Effector memory CD4-positive, alpha-beta T cell (primary cell): Measurements from ENCODE around the gene ASTN1.

Source experiments
- DNase-seq, 3 donors: peaks; one replicate each; pipeline ENCODE4 v3.0.0-alpha.2; 2020
- H3K27ac ChIP-seq: 2 replicates; pipeline ENCODE4 v1.7.0; 2013; ENCODE audit warnings: mild to moderate bottlenecking, low read length, moderate library complexity; ENCODE audit not compliant: insufficient read depth, poor library complexity, severe bottlenecking
- H3K27me3 ChIP-seq: replicated peaks from 2 replicates; pipeline ENCODE4 v1.7.0; 2013; ENCODE audit warnings: mild to moderate bottlenecking, low read length; ENCODE audit not compliant: insufficient read depth, control insufficient read depth, poor library complexity, severe bottlenecking
- H3K36me3 ChIP-seq: 2 replicates; pipeline ENCODE4 v1.7.0; 2013; ENCODE audit warnings: mild to moderate bottlenecking, low read length, moderate library complexity; ENCODE audit not compliant: control insufficient read depth, insufficient read depth
- H3K4me1 ChIP-seq: 2 replicates; pipeline ENCODE4 v1.7.0; 2013; ENCODE audit warnings: low read length, mild to moderate bottlenecking; ENCODE audit not compliant: control insufficient read depth, insufficient read depth, poor library complexity, severe bottlenecking
- H3K4me3 ChIP-seq: 2 replicates; pipeline ENCODE4 v1.7.0; 2013; ENCODE audit warnings: low read length, low read depth, mild to moderate bottlenecking; ENCODE audit not compliant: insufficient read depth, poor library complexity, severe bottlenecking
- H3K9me3 ChIP-seq: 2 replicates; pipeline ENCODE4 v1.7.0; 2013; ENCODE audit warnings: mild to moderate bottlenecking, low read length, moderate library complexity; ENCODE audit not compliant: control insufficient read depth

Gene ASTN1

DNA sequence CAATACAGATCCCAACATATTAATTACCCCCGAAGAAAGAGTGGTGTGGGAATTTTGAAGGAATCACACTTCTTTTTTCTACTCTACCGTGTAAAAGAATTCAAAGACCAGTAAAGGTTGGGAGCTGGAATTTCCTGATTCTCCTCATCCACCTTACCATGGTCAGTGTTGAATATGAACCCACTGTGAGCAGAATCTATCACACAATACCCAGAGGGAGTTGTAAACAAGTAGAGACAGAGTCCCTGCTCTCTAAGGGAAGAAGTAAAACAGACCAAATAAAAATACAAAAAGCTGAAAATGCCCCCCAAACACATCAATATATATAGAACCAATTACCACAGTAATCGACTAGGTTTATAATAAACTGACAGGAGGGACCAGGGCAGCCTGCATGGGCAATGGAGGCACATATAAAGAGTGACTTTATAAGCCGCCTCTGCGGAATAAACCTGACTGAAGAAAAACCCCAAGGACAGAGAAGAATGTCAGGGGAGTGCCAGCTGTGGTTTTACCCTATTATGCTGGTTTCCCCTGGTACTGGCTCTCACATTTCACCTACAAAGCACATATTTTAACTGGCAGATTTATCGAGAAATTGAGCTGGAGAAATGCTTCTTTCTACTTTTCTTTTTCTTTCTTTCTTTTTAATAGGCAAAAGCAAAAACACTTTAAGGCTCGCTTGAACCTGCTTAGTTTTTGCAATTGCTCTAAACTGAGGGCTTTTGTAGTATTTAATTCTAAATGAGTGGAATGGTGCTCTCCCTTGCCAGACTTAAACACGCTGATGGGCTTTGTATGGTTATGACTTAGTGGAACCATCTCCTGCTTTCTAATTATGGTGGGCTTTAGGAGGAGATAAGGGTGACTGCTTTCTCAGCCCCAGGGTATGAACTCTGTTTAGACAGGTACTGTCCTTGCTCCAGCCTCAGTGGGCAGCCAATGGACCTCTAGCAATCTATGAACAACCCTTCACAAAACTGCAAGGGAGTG, 244.8 kb downstream of the ASTN1 start:
- Histone ChIP-seq H3K27me3 (no peaks in the 10 kb centered on the region), H3K27ac (no peak overlapping the region), H3K4me1 (no peaks in the 10 kb centered on the region), H3K36me3 (no peaks in the 10 kb centered on the region), H3K4me3 (no peak overlapping the region), H3K9me3 (no peaks in the 10 kb centered on the region)
- no peak for DNase-seq

DNA sequence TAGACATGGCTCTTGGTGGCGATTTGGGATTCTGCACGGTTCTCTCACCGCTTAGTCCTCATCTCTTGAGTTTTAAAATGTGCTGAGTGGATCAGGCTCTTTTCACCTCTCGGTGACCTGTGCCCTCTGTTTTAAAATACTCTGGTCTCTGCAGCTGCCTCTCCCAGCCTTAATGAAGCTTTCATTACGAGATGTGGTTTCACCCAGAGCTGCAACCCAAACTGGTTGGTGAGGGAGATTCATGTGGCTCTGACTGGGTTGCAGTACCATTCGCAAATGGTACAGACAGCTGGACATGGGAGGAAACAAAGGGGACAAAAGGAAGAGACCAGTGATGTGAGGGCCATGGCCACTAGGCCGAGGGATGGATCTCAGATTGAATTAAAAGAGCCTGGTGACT, 258.9 kb downstream of the ASTN1 start:
- no peak for DNase-seq
- Histone ChIP-seq H3K4me3 (no peak overlapping the region), H3K4me1 (no peaks in the 10 kb centered on the region), H3K27ac (no peak overlapping the region), H3K9me3 (no peaks in the 10 kb centered on the region), H3K36me3 (no peaks in the 10 kb centered on the region), H3K27me3 (no peaks in the 10 kb centered on the region)

DNA sequence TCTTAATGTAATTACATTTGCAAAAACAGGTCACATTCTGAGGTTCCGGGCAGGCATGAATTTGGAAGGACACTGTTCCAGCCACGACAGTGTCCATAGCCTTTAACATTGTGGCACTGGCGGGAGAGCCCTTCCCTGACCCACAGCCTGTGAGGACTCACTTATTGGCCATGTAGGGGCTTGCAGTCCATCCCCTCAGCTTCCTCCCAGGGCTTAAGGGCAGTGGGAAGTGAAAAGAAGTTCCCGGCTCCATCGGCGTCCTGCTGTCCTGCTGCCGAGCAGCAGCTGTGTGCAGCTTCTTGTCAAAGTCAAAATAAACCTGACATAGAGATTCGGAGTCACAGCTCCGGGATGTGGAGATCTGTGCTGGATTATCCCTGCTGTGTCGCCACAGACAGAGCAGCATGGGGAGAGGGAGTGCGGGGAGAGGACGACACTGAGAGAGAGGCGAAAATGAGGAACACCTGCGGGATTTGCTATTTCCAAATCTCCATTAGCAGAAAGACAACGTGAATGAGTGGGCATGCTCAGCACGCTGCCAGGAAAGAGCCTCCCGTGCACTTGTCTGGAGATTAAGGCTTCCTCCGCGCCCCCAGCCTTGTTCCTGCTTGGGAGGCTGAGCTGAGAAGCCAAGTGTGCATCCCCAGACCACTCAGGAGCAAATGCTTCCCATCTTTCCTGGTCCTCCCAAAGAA, 260.3 kb downstream of the ASTN1 start:
- Histone ChIP-seq H3K36me3 (no peaks in the 10 kb centered on the region), H3K4me3 (no peak overlapping the region), H3K9me3 (no peaks in the 10 kb centered on the region), H3K27ac (no peak overlapping the region), H3K4me1 (no peaks in the 10 kb centered on the region), H3K27me3 (no peaks in the 10 kb centered on the region)
- DNase-seq = no peak

DNA sequence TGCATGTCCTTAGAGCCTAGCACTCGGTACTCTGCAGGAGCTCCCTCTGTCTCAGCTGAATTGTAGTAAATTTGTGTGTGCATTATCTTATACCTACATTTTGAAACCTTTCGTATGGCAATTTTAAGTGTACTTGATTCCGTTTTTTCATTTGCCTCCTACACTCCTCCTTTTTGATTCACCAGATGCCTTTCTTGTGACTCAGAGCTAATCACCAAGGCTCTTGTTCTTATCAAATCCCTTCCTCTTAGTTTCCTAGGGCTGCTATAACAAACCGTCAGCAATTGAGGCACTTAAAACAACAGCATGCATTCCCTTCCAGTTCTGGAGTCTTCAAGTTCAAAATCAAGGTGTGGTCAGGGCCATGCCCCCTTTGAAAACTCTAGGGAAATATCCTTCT, 261.0 kb downstream of the ASTN1 start:
- Histone ChIP-seq H3K9me3 (no peaks in the 10 kb centered on the region), H3K4me1 (no peaks in the 10 kb centered on the region), H3K4me3 (no peak overlapping the region), H3K36me3 (no peaks in the 10 kb centered on the region), H3K27ac (no peak overlapping the region), H3K27me3 (no peaks in the 10 kb centered on the region)
- no peak for DNase-seq

DNA sequence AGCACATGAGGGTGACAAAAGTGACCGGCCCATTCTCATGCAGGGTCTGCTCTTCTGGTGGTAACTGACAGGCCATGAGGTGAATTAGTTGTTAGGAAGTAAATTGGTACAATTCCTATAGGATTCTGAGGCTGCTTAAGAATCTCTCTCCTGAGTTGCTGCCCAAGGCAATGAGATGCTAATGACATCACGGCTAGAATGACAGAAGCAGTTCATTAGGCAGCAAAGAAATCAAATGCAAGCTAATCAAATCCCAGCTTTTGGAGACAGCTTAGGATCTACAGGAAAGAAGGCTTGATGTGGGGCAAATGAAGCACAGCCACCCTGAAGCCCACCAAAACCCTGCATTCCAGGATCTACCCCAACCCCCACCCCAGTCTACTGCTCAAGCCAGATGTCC, 265.2 kb downstream of the ASTN1 start:
- no peaks in the 10 kb centered on the region for H3K27me3 ChIP-seq
- DNase-seq = no peak
- H3K9me3 ChIP-seq = no peaks in the 10 kb centered on the region
- no peak overlapping the region for H3K4me3 ChIP-seq
- no peaks in the 10 kb centered on the region for H3K4me1 ChIP-seq
- H3K36me3 ChIP-seq = no peaks in the 10 kb centered on the region
- H3K27ac ChIP-seq = no peak overlapping the region

DNA sequence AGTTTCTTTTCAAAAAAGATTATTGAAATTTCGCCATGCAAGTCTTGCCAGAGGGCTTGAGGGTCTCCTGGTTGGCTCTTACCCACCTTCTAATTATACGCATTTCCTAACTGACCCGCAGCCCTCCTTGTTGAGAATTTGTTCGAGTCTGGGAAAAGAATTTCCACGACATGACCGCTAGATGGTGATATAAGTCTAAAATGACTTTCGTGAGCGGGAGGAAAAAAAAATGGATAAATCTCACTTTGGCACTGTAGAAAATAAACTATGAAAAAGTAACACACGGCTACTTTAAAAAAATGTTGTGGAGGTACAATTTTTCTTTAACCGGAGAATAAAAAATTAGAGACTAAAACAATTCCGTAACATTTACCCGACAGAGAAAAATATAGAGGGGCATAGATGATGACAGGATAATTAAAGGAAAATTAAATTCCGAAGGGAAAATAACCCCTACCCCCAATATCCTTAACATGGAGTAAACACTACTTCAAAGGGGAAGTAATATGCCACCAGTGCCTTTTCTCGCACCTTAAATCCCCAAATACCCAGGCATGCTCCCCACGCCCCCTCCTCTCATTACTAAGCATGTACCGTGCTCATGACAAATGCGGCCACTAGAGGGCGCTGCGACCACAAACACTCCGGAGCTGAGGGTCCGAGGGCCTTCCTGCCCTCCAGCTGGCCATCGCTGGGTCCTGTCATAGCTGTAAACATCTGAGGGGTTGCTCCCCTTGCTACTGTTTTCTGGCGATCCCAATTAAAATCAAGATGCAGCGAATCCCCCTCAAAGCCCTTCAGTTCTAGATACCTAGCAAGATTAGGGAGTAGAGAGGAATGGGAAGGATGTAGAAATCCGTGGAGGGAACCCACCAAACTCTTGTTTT, 266.9 kb downstream of the ASTN1 start:
- Histone ChIP-seq H3K27ac (no peak overlapping the region), H3K9me3 (no peaks in the 10 kb centered on the region), H3K36me3 (no peaks in the 10 kb centered on the region), H3K4me3 (no peak overlapping the region), H3K27me3 (no peaks in the 10 kb centered on the region), H3K4me1 (no peaks in the 10 kb centered on the region)
- DNase-seq = no peak

DNA sequence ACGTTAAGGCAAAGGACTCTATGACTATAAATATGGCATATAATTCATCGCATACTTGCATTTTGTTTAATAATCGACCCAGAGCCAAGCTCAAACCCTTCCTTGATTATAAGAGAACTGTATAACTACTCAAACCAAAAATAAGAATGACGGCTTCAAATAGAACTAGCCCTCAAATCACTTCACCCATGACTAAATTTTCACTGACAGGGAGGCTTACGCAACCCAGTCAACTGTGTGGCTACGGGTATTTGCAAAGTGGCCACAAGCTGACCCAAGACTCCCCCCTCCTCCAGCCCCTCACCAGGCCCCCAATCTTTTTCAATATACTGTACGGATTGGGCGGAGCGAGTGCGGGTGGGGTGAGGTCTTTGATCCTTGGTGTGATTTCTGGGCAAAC, 268.3 kb downstream of the ASTN1 start:
- Histone ChIP-seq H3K9me3 (no peaks in the 10 kb centered on the region), H3K27ac (no peak overlapping the region), H3K36me3 (no peaks in the 10 kb centered on the region), H3K4me1 (no peaks in the 10 kb centered on the region), H3K4me3 (no peak overlapping the region), H3K27me3 (no peaks in the 10 kb centered on the region)
- no peak for DNase-seq

DNA sequence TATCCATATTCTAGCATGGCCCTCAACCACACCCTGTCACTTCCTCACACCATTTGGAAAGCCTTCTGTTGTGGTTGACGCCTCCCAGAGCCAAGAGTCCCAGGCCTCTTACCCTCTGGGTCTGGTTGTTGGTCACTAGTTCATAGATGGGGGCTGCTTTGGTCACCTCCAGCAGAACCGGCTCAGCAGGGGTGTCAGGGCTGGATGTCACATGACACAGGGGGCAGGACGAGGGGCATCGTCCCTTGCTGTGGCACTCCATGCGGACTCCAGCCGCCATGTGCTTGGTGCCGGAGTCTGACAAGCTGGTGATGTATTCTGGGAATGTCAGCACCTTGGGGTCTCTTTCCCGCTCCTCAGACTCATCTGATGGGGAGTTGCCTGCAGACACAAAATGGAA, 270.1 kb downstream of the ASTN1 start:
- no peak for DNase-seq
- Histone ChIP-seq H3K4me1 (no peaks in the 10 kb centered on the region), H3K4me3 (no peak overlapping the region), H3K27me3 (no peaks in the 10 kb centered on the region), H3K27ac (no peak overlapping the region), H3K9me3 (no peaks in the 10 kb centered on the region), H3K36me3 (no peaks in the 10 kb centered on the region)

DNA sequence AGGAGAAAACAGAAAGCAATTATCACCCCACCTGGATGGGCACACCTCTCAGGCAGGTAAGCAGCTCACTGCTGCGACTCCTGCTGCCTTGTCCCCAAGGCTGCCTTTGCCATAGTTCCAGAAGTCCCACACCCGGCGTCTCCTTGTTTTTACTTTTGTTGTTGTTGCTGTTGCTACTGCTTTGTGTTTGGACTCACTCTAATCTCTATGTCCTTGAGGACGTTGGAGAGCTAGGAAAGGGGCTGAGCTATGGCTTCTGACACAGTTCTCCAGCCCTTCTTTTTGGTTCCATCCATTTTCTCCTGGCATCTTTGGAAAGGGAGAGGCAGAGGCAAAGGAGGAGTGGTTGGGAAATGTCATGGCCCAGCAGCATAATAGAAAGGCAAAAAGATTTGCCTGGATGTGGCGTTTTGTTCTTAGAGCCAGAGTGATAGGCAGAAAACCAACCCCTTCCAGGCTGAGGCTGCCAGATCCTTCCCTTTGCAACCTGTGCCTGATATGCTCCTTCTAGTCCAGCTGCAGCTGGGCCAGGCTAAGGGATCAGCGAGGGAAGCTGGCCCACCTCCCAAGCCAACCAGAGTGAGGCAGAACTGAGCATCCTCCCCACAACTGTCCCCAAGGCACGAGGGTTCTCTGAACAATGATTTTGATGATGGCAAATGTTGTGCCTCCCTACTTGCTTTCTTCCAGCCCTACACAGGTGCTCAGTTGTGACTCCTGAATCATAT, 270.7 kb downstream of the ASTN1 start:
- H3K4me3 ChIP-seq = no peak overlapping the region
- H3K4me1 ChIP-seq = no peaks in the 10 kb centered on the region
- no peaks in the 10 kb centered on the region for H3K9me3 ChIP-seq
- DNase-seq = no peak
- no peaks in the 10 kb centered on the region for H3K36me3 ChIP-seq
- no peaks in the 10 kb centered on the region for H3K27me3 ChIP-seq
- H3K27ac ChIP-seq = no peak overlapping the region
